Endothelial cell of umbilical vein (primary cell): ENCODE results near the gene GTF3C2. TPM values are rescaled to one million over a fixed set of nuclear protein-coding genes. Genes with fewer than 3 reads are reported as not detected.
A peak's percentile ranks its signal among the peaks of the same experiment; 100 is the strongest.

Source experiments
- BruUV-seq: library from RNA; stranded (reverse); fragments of 400-500 nt; replicated peaks from 2 replicates; lab custom pipeline; 2021; lab: Mats Ljungman, UMichigan
- CTCF ChIA-PET: fragments of 300-600, 350-600 bp; sonication (Branson Sonifier 250); formaldehyde crosslinking; loops from one replicate; lab custom pipeline; 2021; ENCODE audit warnings: antibody characterized with exemption, inconsistent platforms; lab: Charles Lee
- POLR2A ChIA-PET: fragments of 300-600, 350-600 bp; sonication (Branson Sonifier 250); formaldehyde crosslinking; loops from one replicate; lab custom pipeline; 2021; ENCODE audit warnings: antibody characterized with exemption, inconsistent platforms; lab: Charles Lee
- DNase-seq: peaks from one replicate; pipeline ENCODE4 v3.0.0-alpha.2; 2011; ENCODE audit warnings: low read depth, low spot score
- FAIRE-seq: peaks from 2 replicates; lab custom pipeline; 2011; peaks lifted over from hg19 to GRCh38; lab: Jason Lieb, UNC
- H2AFZ ChIP-seq: 2 replicates; pipeline ENCODE4 v1.6.0; 2012; ENCODE audit warnings: low read depth, low read length, control low read depth, inconsistent platforms
- H3K27ac ChIP-seq: 2 replicates; pipeline ENCODE4 v1.5.1; 2011; ENCODE audit warnings: low read depth, mild to moderate bottlenecking, control low read depth, low read length, moderate library complexity; ENCODE audit not compliant: insufficient read depth
- H3K27me3 ChIP-seq, 2 experiments: 2 replicates each; pipeline versions ENCODE4 v1.6.0 to v1.6.1; 2011; ENCODE audit warnings: low read length in 2 of 2, mixed read lengths in 1 of 2; ENCODE audit not compliant: control insufficient read depth in 2 of 2, insufficient read depth in 2 of 2
- H3K36me3 ChIP-seq, 2 experiments: 2 replicates in 1 of 2; 3 replicates in 1 of 2; pipeline ENCODE4 v1.5.1; 2011; ENCODE audit warnings: low read length in 2 of 2, mild to moderate bottlenecking in 1 of 2, moderate library complexity in 1 of 2; ENCODE audit not compliant: control insufficient read depth in 2 of 2, insufficient read depth in 2 of 2; ENCODE audit errors: extremely low read depth in 1 of 2
- H3K4me1 ChIP-seq: 3 replicates; pipeline ENCODE4 v1.5.1; 2011; ENCODE audit warnings: mild to moderate bottlenecking, low read length; ENCODE audit not compliant: control insufficient read depth, insufficient read depth; ENCODE audit errors: extremely low read depth
- H3K4me2 ChIP-seq: 2 replicates; pipeline ENCODE4 v1.6.1; 2011; ENCODE audit warnings: low read length, control low read depth, mixed read lengths; ENCODE audit not compliant: insufficient read depth
- H3K4me3 ChIP-seq, 3 experiments: fragments of 200-600 bp in 1 of 3; sonication (generic), shearing (Covaris generic) in 1 of 3; replicated peaks in 1 of 3; 2 replicates each; pipeline ENCODE4 v1.5.1; 2011 to 2016; ENCODE audit warnings: control low read depth in 3 of 3, low read length in 3 of 3, mild to moderate bottlenecking in 2 of 3, inconsistent platforms in 1 of 3, low read depth in 1 of 3, moderate library complexity in 1 of 3; ENCODE audit not compliant: insufficient read depth in 1 of 3
- H3K79me2 ChIP-seq: 2 replicates; pipeline ENCODE4 v1.6.0; 2012; ENCODE audit warnings: low read length, inconsistent platforms; ENCODE audit not compliant: control insufficient read depth, insufficient read depth
- H3K9ac ChIP-seq: replicated peaks from 2 replicates; pipeline ENCODE3; 2011; ENCODE audit warnings: low read length, control low read depth; ENCODE audit not compliant: insufficient read depth; ENCODE audit errors: extremely low read depth
- H3K9me1 ChIP-seq: replicated peaks from 3 replicates; pipeline ENCODE4 v1.6.0; 2011; ENCODE audit warnings: mild to moderate bottlenecking, low read length; ENCODE audit not compliant: control insufficient read depth, insufficient read depth; ENCODE audit errors: extremely low read depth
- H3K9me3 ChIP-seq: replicated peaks from 2 replicates; pipeline ENCODE4 v1.5.1; 2012; ENCODE audit warnings: low read length, inconsistent platforms; ENCODE audit not compliant: control insufficient read depth, insufficient read depth
- H4K20me1 ChIP-seq: replicated peaks from 2 replicates; pipeline ENCODE3; 2011; ENCODE audit warnings: mild to moderate bottlenecking, low read length; ENCODE audit not compliant: control insufficient read depth, insufficient read depth; ENCODE audit errors: extremely low read depth
- EZH2 ChIP-seq: IDR thresholded peaks from 2 replicates; pipeline ENCODE4 v1.6.1; 2012; ENCODE audit warnings: borderline replicate concordance, low read depth, mild to moderate bottlenecking, moderate library complexity, low read length, inconsistent platforms; ENCODE audit not compliant: severe bottlenecking
- FOS ChIP-seq: IDR thresholded peaks from 2 replicates; pipeline ENCODE4 v1.6.1; 2011; ENCODE audit warnings: mild to moderate bottlenecking, low read length, moderate library complexity, borderline replicate concordance; ENCODE audit not compliant: insufficient read depth
- GATA2 ChIP-seq: IDR thresholded peaks from 2 replicates; pipeline ENCODE4 v1.7.0; 2011; ENCODE audit warnings: low read depth, mild to moderate bottlenecking, moderate library complexity, mixed read lengths, low read length; ENCODE audit not compliant: insufficient read length, insufficient read depth
- JUN ChIP-seq: IDR thresholded peaks from 2 replicates; pipeline ENCODE4 v1.6.1; 2011; ENCODE audit warnings: borderline replicate concordance, low read depth; ENCODE audit not compliant: insufficient read length, insufficient read depth
- MAX ChIP-seq: IDR thresholded peaks from 2 replicates; pipeline ENCODE4 v1.6.1; 2011; ENCODE audit not compliant: insufficient read depth, insufficient read length
- MYC ChIP-seq: IDR thresholded peaks from one replicate; pipeline ENCODE4 v1.6.1; 2011; ENCODE audit warnings: mild to moderate bottlenecking, low read depth, low read length
- POLR2A ChIP-seq: IDR thresholded peaks from 2 replicates; pipeline ENCODE4 v1.6.1; 2012; ENCODE audit warnings: low read depth, mild to moderate bottlenecking, control low read depth, low read length
- POLR2AphosphoS5 ChIP-seq: IDR thresholded peaks from 2 replicates; pipeline ENCODE4 v1.6.1; 2012; ENCODE audit warnings: low read depth, mild to moderate bottlenecking, control low read depth, low read length, moderate library complexity; ENCODE audit not compliant: insufficient read depth
- dilution Hi-C: fragments of 300-500 bp; cut with MboI; formaldehyde crosslinking; loops from one replicate; pipeline ENCODE4 v1.15.0; 2019; ENCODE audit warnings: low sequenced_read_pairs; ENCODE audit not compliant: extremely low pct_ligation_motif_present
- intact Hi-C: fragments of 100-400 bp; cut with micrococcal nuclease; formaldehyde crosslinking; loops from one replicate; pipeline ENCODE4 v1.10.0; 2022
- polyA plus RNA-seq, 4 experiments: library from polyadenylated mRNA; depleted of rRNA in 3 of 4; stranded (reverse) in 3 of 4; unstranded in 1 of 4; fragments of >200 nt; gene quantifications; 2 replicates each; pipeline versions ENCODE4 v1.2.1 to v1.2.3, GENCODE V29; 2011 to 2012; ENCODE audit warnings: missing spikeins in 1 of 4
- total RNA-seq: library from RNA; stranded (reverse); gene quantifications from 2 replicates; pipeline ENCODE4 v1.2.3, GENCODE V29; 2021
- TF ChIP-seq, protein P1 (sequence below), 2 donors: IDR thresholded peaks; 1 replicate in 1 of 2; 2 replicates in 1 of 2; pipeline ENCODE4 v1.5.1; 2011; ENCODE audit warnings: low read length in 2 of 2, mild to moderate bottlenecking in 2 of 2, moderate library complexity in 2 of 2, control low read depth in 1 of 2, inconsistent platforms in 1 of 2, low read depth in 1 of 2; ENCODE audit not compliant: insufficient read depth in 1 of 2; ENCODE audit errors: extremely low read depth in 1 of 2

Gene GTF3C2
- total and polyA plus RNA-seq, 2 donors (not counting 3 experiments of a cell fraction or from before 2014, with no cell fraction given) = 57.4 to 59.7 TPM

DNA sequence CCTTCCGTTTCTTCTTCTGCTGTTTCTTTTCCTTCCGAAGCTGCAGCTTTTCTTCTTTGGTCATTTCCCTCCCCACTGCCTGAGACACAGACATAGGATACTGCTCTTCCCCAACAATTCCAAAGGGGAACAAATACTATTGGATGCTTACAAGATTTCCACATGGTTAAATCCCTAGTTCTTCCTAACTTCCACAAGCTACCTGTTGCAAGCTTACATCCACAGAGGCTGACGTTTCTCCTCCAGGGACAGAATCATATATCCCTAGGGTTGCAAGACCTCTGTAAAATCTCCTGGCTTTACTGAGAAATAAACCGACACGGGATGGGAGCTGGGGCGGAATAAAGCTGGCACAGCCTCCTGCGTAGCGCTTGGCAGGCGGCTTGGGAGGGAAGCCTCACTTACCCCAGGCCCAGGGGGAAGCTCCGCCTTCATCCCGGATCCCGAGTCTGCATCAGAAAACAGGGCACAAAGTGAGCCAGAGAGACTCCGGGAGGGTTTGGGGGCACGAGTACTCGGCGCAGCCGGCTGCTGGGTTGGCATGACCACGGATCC lies 13.0 kb upstream of the GTF3C2 start:
- Histone ChIP-seq H4K20me1 (no peaks in the 10 kb centered on the region), H3K9ac (peak overlapping the region; percentile 69), H3K27me3 (no peaks in the 10 kb centered on the region), H3K4me3 (peak overlapping the region; percentile 53 to 75 (median 70)), H3K4me1 (peaks cover 14% of the 10 kb centered on the region), H3K9me3 (no peaks in the 10 kb centered on the region), H3K4me2 (peak overlapping the region; percentile 89), H3K27ac (peak overlapping the region; percentile 9), H3K79me2 (peaks cover 30% of the 10 kb centered on the region), H3K9me1 (no peaks in the 10 kb centered on the region), H3K36me3 (peaks cover 10 to 29% of the 10 kb centered on the region in 2 experiments), H2AFZ (peak overlapping the region; percentile 76)
- ChIA-PET CTCF (interaction anchor here (0.6 to 1.4 kb wide), 11 partner anchors 9 to 314 kb away, joined by 3 to 8 read pairs (median 4); partner anchors contain the start of genes CAD, GTF3C2 and ZNF513), POLR2A (interaction anchor here (0.5 to 1.7 kb wide), 3 partner anchors 12 to 1941 kb away, joined by 4 to 7 read pairs (median 6); partner anchors contain the start of gene GTF3C2)
- TSS peak; percentile 56 for BruUV-seq
- TF ChIP-seq MYC (no peak), GATA2 (no peak), POLR2AphosphoS5 (no peak), JUN (no peak), MAX (no peak), POLR2A (no peak), FOS (no peak)
- intact Hi-C loops = loop anchor here (1.0 to 5.0 kb wide), 6 partner anchors 11 to 157 kb away; partner anchors contain the start of genes ATRAID, GTF3C2, IFT172 and MPV17
- dilution Hi-C loops = no loop called here
- DNase-seq (no peak), FAIRE-seq (peak; percentile 44)

- H3K4me1 ChIP-seq = peaks cover under 1% of the 10 kb centered on the region
- H3K36me3 ChIP-seq = peaks cover 5 to 30% of the 10 kb centered on the region in 2 experiments
- peaks cover 3% of the 10 kb centered on the region for H3K79me2 ChIP-seq
- BruUV-seq = no TSS peak
- H3K4me2 ChIP-seq = no peak overlapping the region
- no peak overlapping the region for H3K4me3 ChIP-seq
- H3K9me1 ChIP-seq = no peaks in the 10 kb centered on the region
- no peak for DNase-seq
- intact Hi-C loops = no loop called here
- H3K27ac ChIP-seq = no peak overlapping the region
- POLR2A ChIA-PET = no interaction called here
- no peak overlapping the region for H2AFZ ChIP-seq
- H3K27me3 ChIP-seq = no peaks in the 10 kb centered on the region
- no peaks in the 10 kb centered on the region for H4K20me1 ChIP-seq
- no peak overlapping the region for H3K9ac ChIP-seq
- CTCF ChIA-PET = no interaction called here
- FAIRE-seq = no peak
- dilution Hi-C loops = no loop called here
- no peaks in the 10 kb centered on the region for H3K9me3 ChIP-seq
- TF ChIP-seq POLR2AphosphoS5 (no peak), EZH2 (no peak), JUN (no peak), MAX (no peak), GATA2 (no peak), MYC (no peak), FOS (no peak), POLR2A (no peak)
- TF ChIP-seq, protein P1, sequence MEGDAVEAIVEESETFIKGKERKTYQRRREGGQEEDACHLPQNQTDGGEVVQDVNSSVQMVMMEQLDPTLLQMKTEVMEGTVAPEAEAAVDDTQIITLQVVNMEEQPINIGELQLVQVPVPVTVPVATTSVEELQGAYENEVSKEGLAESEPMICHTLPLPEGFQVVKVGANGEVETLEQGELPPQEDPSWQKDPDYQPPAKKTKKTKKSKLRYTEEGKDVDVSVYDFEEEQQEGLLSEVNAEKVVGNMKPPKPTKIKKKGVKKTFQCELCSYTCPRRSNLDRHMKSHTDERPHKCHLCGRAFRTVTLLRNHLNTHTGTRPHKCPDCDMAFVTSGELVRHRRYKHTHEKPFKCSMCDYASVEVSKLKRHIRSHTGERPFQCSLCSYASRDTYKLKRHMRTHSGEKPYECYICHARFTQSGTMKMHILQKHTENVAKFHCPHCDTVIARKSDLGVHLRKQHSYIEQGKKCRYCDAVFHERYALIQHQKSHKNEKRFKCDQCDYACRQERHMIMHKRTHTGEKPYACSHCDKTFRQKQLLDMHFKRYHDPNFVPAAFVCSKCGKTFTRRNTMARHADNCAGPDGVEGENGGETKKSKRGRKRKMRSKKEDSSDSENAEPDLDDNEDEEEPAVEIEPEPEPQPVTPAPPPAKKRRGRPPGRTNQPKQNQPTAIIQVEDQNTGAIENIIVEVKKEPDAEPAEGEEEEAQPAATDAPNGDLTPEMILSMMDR (IDR thresholded peaks at IDR 0.05; ENCODE audit: extremely low read depth in 1 of 2, insufficient read depth in 1 of 2, low read depth in 1 of 2, low read length in 2 of 2) = no peak
Observed at GRCh38 chr2:27363933-27364332, 7.4 kb upstream of the GTF3C2 start.
